GM12878 (cell line): ENCODE results near the gene MED31. TPM values are rescaled to one million over a fixed set of nuclear protein-coding genes. Genes with fewer than 3 reads are reported as not detected.

Source experiments
- ATAC-seq: fragments of 200-7000 bp; cut with Tn5 transposase; 3 replicates; pipeline ENCODE4 v1.9.1; 2020; ENCODE audit warnings: mild to moderate bottlenecking, moderate library complexity
- BruUV-seq: library from RNA; stranded (reverse); fragments of 400-500 nt; replicated peaks from 2 replicates; lab custom pipeline; 2021; lab: Mats Ljungman, UMichigan
- CTCF ChIA-PET: fragments of 300-600 bp; sonication (Branson Sonifier 250); formaldehyde crosslinking; extraction: SDS; loops from one replicate; lab custom pipeline; 2021; ENCODE audit warnings: inconsistent platforms; lab: Yijun Ruan, JAX
- POLR2A ChIA-PET: fragments of 350-600 bp; formaldehyde crosslinking; extraction: SDS; loops from one replicate; lab custom pipeline; 2021; ENCODE audit warnings: inconsistent platforms; lab: Charles Lee
- RAD21 ChIA-PET: fragments of 300-600 bp; sonication (Branson Sonifier 250); formaldehyde crosslinking; loops from one replicate; lab custom pipeline; 2023; ENCODE audit warnings: antibody characterized with exemption; ENCODE audit not compliant: unreplicated experiment; lab: Charles Lee
- SMC1A ChIA-PET: fragments of 300-600 bp; sonication (Branson Sonifier 250); formaldehyde crosslinking; loops from one replicate; lab custom pipeline; 2023; ENCODE audit not compliant: unreplicated experiment, uncharacterized antibody; lab: Charles Lee
- DNase-seq: peaks from one replicate; pipeline ENCODE4 v3.0.0-alpha.2; 2011; ENCODE audit warnings: low read depth, low spot score
- FAIRE-seq: peaks from 3 replicates; lab custom pipeline; 2011; peaks lifted over from hg19 to GRCh38; lab: Jason Lieb, UNC
- H2AFZ ChIP-seq: 2 replicates; pipeline ENCODE4 v1.6.0; 2011; ENCODE audit warnings: low read depth, low read length, control low read depth; ENCODE audit not compliant: control insufficient read depth
- H3K27ac ChIP-seq: 2 replicates; pipeline ENCODE4 v1.5.1; 2011; ENCODE audit warnings: control low read depth; ENCODE audit not compliant: control insufficient read depth, insufficient read depth
- H3K27me3 ChIP-seq, 2 experiments: replicated peaks in 1 of 2; 2 replicates each; pipeline versions ENCODE4 v1.6.0 to v1.6.1; 2011; ENCODE audit warnings: low read length in 1 of 2; ENCODE audit not compliant: control insufficient read depth in 2 of 2, insufficient read depth in 2 of 2
- H3K36me3 ChIP-seq, 2 experiments: 2 replicates each; pipeline ENCODE4 v1.5.1; 2011; ENCODE audit warnings: low read length in 1 of 2; ENCODE audit not compliant: control insufficient read depth in 2 of 2, insufficient read depth in 2 of 2
- H3K4me1 ChIP-seq: 2 replicates; pipeline ENCODE4 v1.6.1; 2011; ENCODE audit warnings: mild to moderate bottlenecking, low read length, moderate library complexity, mixed read lengths; ENCODE audit not compliant: control insufficient read depth, insufficient read depth
- H3K4me2 ChIP-seq: 2 replicates; pipeline ENCODE4 v1.6.0; 2011; ENCODE audit warnings: control low read depth; ENCODE audit not compliant: control insufficient read depth, insufficient read depth
- H3K4me3 ChIP-seq: fragments of 200-600 bp; sonication (generic); 2 replicates; pipeline ENCODE4 v1.5.1; 2016
- H3K79me2 ChIP-seq: 2 replicates; pipeline ENCODE4 v1.6.0; 2011; ENCODE audit warnings: low read length; ENCODE audit not compliant: control insufficient read depth, insufficient read depth
- H3K9ac ChIP-seq: 2 replicates; pipeline ENCODE4 v1.8.0; 2011; ENCODE audit warnings: low read length, control low read depth, mixed read lengths; ENCODE audit not compliant: control insufficient read depth, insufficient read depth
- H3K9me3 ChIP-seq: replicated peaks from 3 replicates; pipeline ENCODE4 v1.5.1; 2011; ENCODE audit warnings: mild to moderate bottlenecking, low read length; ENCODE audit not compliant: control insufficient read depth, insufficient read depth
- H4K20me1 ChIP-seq: 2 replicates; pipeline ENCODE4 v1.6.0; 2011; ENCODE audit not compliant: control insufficient read depth, insufficient read depth
- BACH1 ChIP-seq: fragments of 450-650 bp; IDR thresholded peaks from 2 replicates; pipeline ENCODE4 v1.6.1; 2017; ENCODE audit warnings: mild to moderate bottlenecking, borderline replicate concordance
- CEBPB ChIP-seq, 2 experiments: fragments of 150-350 bp in 1 of 2; IDR thresholded peaks; 2 replicates each; pipeline ENCODE4 v1.6.1; 2012 to 2014; ENCODE audit warnings: low read depth in 2 of 2, low read length in 2 of 2, borderline replicate concordance in 1 of 2, inconsistent platforms in 1 of 2
- CHD1 ChIP-seq: IDR thresholded peaks from 2 replicates; pipeline ENCODE4 v1.6.1; 2012; ENCODE audit warnings: low read depth, low read length, improper control_type of control experiment
- GATAD2B ChIP-seq: fragments of 450-650 bp; conservative IDR thresholded peaks from 2 replicates; pipeline ENCODE4 v1.6.1; 2017; ENCODE audit warnings: low read depth, mild to moderate bottlenecking, moderate library complexity
- IRF5 ChIP-seq: fragments of 450-650 bp; IDR thresholded peaks from 2 replicates; pipeline ENCODE4 v1.6.1; 2017; ENCODE audit warnings: borderline replicate concordance
- LARP7 ChIP-seq: fragments of 450-650 bp; IDR thresholded peaks from 2 replicates; pipeline ENCODE4 v1.6.1; 2017; ENCODE audit warnings: mild to moderate bottlenecking
- NBN ChIP-seq: fragments of 450-650 bp; IDR thresholded peaks from 2 replicates; pipeline ENCODE4 v1.6.1; 2016
- NFIC ChIP-seq: IDR thresholded peaks from 2 replicates; pipeline ENCODE4 v1.6.1; 2012; ENCODE audit warnings: low read depth, mild to moderate bottlenecking, inconsistent platforms, low read length, moderate library complexity
- NFYA ChIP-seq: IDR thresholded peaks from 2 replicates; pipeline ENCODE4 v1.6.1; 2011; ENCODE audit warnings: low read depth, mild to moderate bottlenecking, low read length, improper control_type of control experiment, borderline replicate concordance
- NR2C1 ChIP-seq: fragments of 450-650 bp; IDR thresholded peaks from 2 replicates; pipeline ENCODE4 v1.6.1; 2017; ENCODE audit warnings: antibody characterized with exemption, mild to moderate bottlenecking, moderate library complexity
- POLR2A ChIP-seq: IDR thresholded peaks from 2 replicates; pipeline ENCODE4 v1.6.1; 2011; ENCODE audit warnings: low read depth, mild to moderate bottlenecking, low read length
- REST ChIP-seq: IDR thresholded peaks from 2 replicates; pipeline ENCODE4 v1.6.1; 2012; ENCODE audit warnings: mild to moderate bottlenecking, low read depth, low read length
- SMC3 ChIP-seq: IDR thresholded peaks from 2 replicates; pipeline ENCODE4 v1.6.1; 2011; ENCODE audit warnings: low read length, improper control_type of control experiment, borderline replicate concordance
- ZBTB40 ChIP-seq: fragments of 450-650 bp; IDR thresholded peaks from 2 replicates; pipeline ENCODE4 v1.6.1; 2016; ENCODE audit warnings: mild to moderate bottlenecking, moderate library complexity, borderline replicate concordance
- ZSCAN29 ChIP-seq: fragments of 450-650 bp; IDR thresholded peaks from 2 replicates; pipeline ENCODE4 v1.6.1; 2017; ENCODE audit warnings: mild to moderate bottlenecking, moderate library complexity
- ZZZ3 ChIP-seq: IDR thresholded peaks from 2 replicates; pipeline ENCODE4 v1.6.1; 2011; ENCODE audit warnings: low read depth; ENCODE audit not compliant: control insufficient read depth, insufficient read length
- WGBS: methylation state at CpG from one replicate; pipeline ENCODE4 v1.1.6; 2016; ENCODE audit warnings: low lambda C conversion rate; ENCODE audit not compliant: insufficient replicate concordance, insufficient coverage; ENCODE audit errors: missing lambda C conversion rate; 5-methylcytosine and 5-hydroxymethylcytosine counted together
- in situ Hi-C: fragments of 300-500 bp; cut with MboI; formaldehyde crosslinking; loops from 9 replicates; pipeline ENCODE4 v1.14.3; 2018; ENCODE audit warnings: mixed read lengths
- intact Hi-C: fragments of 100-400 bp; cut with micrococcal nuclease; formaldehyde crosslinking; loops from one replicate; pipeline ENCODE4 v1.14.2; 2022; ENCODE audit not compliant: unreplicated experiment
- polyA plus RNA-seq, 11 experiments: library from polyadenylated mRNA; depleted of rRNA in 4 of 11; unstranded in 6 of 11; stranded (reverse) in 5 of 11; fragments of >200 nt; fragmentation: Nextera tagmentation in 4 of 11; fragmentation: Illumina TruSeq in 1 of 11; extraction: Ambion mirVana in 4 of 11; extraction: Trizol in 1 of 11; gene quantifications; 1 replicate in 1 of 11; 2 replicates in 10 of 11; pipeline versions ENCODE4 v1.2.1 to v1.2.3, GENCODE V29; 2011 to 2016; ENCODE audit warnings: inconsistent platforms in 2 of 11, missing spikeins in 2 of 11, low read depth in 1 of 11
- total RNA-seq, 4 experiments: library from RNA; depleted of rRNA in 3 of 4; stranded (reverse); fragments of >200 nt in 3 of 4; fragmentation: Illumina TruSeq in 1 of 4; extraction: Trizol in 1 of 4; gene quantifications; 2 replicates each; pipeline versions ENCODE4 v1.2.1 to v1.2.3, GENCODE V29; 2013 to 2021

The MED31 gene
- total and polyA plus RNA-seq, 10 of the 15 experiments (the other 5 are each of a cell fraction or from before 2014, with no cell fraction given), result 14.4 to 71.1 (median 34.6) TPM

GRCh38 chr17:6636105-6636504 lies 15.3 kb downstream of the MED31 start (continued):
- TF ChIP-seq ZZZ3 (no peak), CEBPB (IDR thresholded peaks at IDR 0.05; ENCODE audit: borderline replicate concordance in 1 of 2, low read depth in 2 of 2, low read length in 2 of 2) (no peak), ZBTB40 (no peak), NFIC (no peak)
- TF ChIP-seq, all 136 proteins: peak for 0

- ChIA-PET RAD21 (no interaction called here), CTCF (interaction anchor here (0.8 kb wide), 1 partner anchor 25 kb away, joined by 3 read pairs; no protein-coding TSS in a partner anchor), SMC1A (no interaction called here), POLR2A (no interaction called here)
- no peaks in the 10 kb centered on the region for H4K20me1 ChIP-seq
- no TSS peak for BruUV-seq
- no peak overlapping the region for H3K27ac ChIP-seq
- H3K9ac ChIP-seq, result no peak overlapping the region
- intact Hi-C loops, result no loop called here
- FAIRE-seq, result no peak
- no peaks in the 10 kb centered on the region; the same call in 2 of the 3 replicates for H3K9me3 ChIP-seq
- WGBS, result 96% methylated on average over 3 of the region's 3 CpGs
- in situ Hi-C loops, result no loop called here
- peaks cover under 1% of the 10 kb centered on the region; the same call in 1 of the 2 replicates for H3K79me2 ChIP-seq
- ATAC-seq, result no peak
- DNase-seq, result no peak
- peaks cover 0 to 8% of the 10 kb centered on the region in 2 experiments; a peak in 1 of 4 replicates for H3K36me3 ChIP-seq
- H3K4me2 ChIP-seq, result no peak overlapping the region
- no peak overlapping the region for H2AFZ ChIP-seq
- no peaks in the 10 kb centered on the region for H3K27me3 ChIP-seq
- peaks cover 3% of the 10 kb centered on the region; the same call in 1 of the 2 replicates for H3K4me1 ChIP-seq
- H3K4me3 ChIP-seq, result no peak overlapping the region
- TF ChIP-seq NR2C1, result no peak
- TF ChIP-seq SMC3, result no peak
- TF ChIP-seq CHD1, result no peak
- no peak for TF ChIP-seq BACH1
- TF ChIP-seq GATAD2B, result no peak
- no peak for TF ChIP-seq POLR2A
- TF ChIP-seq ZSCAN29, result no peak
- TF ChIP-seq LARP7, result no peak
- no peak for TF ChIP-seq NBN
- no peak for TF ChIP-seq REST
- TF ChIP-seq IRF5, result no peak
- no peak for TF ChIP-seq NFYA
These were observed 18.1 kb downstream of the MED31 start for GRCh38 chr17:6633263-6633662.
